Measurements from ENCODE around the gene IBTK.

GRCh38 chr6:82178759-82179112, 68.8 kb downstream of the IBTK start:
- TF ChIP-seq CTCF (IDR thresholded peaks at IDR 0.05; ENCODE audit: insufficient read depth, low read length, poor library complexity, severe bottlenecking) (no peak), EZH2phosphoT487 (conservative IDR thresholded peaks at IDR 0.05; ENCODE audit: low read length) (no peak)
